Activated naive CD4-positive, alpha-beta T cell treated with anti-CD3 and anti-CD28 coated beads, Interleukin-2, amount 50 U/mL, for 24 hours (primary cell): ENCODE data around the gene SIK1.

Source experiments
- H3K27ac Mint-ChIP-seq: one replicate; pipeline ENCODE4 v1.8.0; 2021; ENCODE audit warnings: mild to moderate bottlenecking, mixed read lengths
- H3K27me3 Mint-ChIP-seq: one replicate; pipeline ENCODE4 v1.8.0; 2021; ENCODE audit warnings: mixed read lengths
- H3K36me3 Mint-ChIP-seq: one replicate; pipeline ENCODE4 v1.8.0; 2021; ENCODE audit warnings: mixed read lengths
- H3K4me1 Mint-ChIP-seq: one replicate; pipeline ENCODE4 v1.8.0; 2021; ENCODE audit warnings: mixed read lengths
- H3K4me3 Mint-ChIP-seq: one replicate; pipeline ENCODE4 v1.8.0; 2021; ENCODE audit warnings: mild to moderate bottlenecking, mixed read lengths
- H3K9me3 Mint-ChIP-seq: one replicate; pipeline ENCODE4 v1.8.0; 2021; ENCODE audit warnings: mixed read lengths

SIK1 gene

GRCh38 chr21:43375837-43376477, 51.0 kb downstream of the SIK1 start:
- no peaks in the 10 kb centered on the region for H3K4me1 Mint-ChIP-seq
- H3K27me3 Mint-ChIP-seq: no peaks in the 10 kb centered on the region
- H3K9me3 Mint-ChIP-seq: no peaks in the 10 kb centered on the region
- no peaks in the 10 kb centered on the region for H3K36me3 Mint-ChIP-seq
- H3K27ac Mint-ChIP-seq: no peak overlapping the region
- H3K4me3 Mint-ChIP-seq: no peak overlapping the region

DNA sequence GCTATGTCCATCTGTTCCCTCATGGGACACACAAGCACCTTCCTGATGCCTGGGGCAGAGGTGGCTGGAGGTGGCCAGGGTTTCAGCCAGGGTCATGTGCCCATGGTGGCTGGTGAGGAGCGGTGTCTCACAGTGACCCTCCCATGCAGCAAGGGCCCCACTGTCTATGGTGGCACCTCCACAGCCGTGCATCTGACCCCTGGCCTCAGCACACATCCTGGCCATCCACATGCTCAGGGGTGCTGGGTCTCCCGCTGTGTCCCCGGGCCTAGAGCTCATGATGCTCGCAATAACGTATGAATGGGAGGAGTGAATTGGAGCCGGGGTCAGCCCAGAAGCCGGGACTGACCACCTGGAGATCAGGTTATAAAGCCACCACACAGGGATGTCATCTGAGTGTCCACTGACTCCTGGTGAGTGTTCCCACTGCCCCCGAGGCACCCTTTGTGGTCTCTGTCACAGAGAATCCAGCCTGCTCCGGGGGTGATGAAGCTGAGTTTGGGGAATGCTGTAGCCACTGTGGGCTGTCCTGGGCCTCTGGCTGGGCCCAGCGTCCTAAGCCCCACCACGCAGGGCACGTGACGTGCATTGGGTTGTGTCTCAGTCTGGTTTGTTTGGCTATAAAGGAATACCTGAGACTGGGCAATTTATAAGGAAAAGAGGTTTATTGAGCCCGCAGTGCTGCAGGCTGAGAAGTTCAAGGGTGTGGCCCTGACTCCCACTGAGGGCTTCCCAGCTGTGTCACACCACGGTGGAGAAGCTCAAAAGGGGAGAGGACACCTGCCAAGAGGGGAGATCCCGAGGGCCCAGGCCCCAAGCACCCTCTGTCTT, 51.7 kb downstream of the SIK1 start:
- Mint-ChIP-seq H3K27me3 (no peaks in the 10 kb centered on the region), H3K36me3 (no peaks in the 10 kb centered on the region), H3K4me3 (no peak overlapping the region), H3K27ac (no peak overlapping the region), H3K9me3 (no peaks in the 10 kb centered on the region), H3K4me1 (no peaks in the 10 kb centered on the region)

- Mint-ChIP-seq H3K27ac (no peak overlapping the region), H3K27me3 (no peaks in the 10 kb centered on the region), H3K4me3 (no peak overlapping the region), H3K9me3 (no peaks in the 10 kb centered on the region), H3K4me1 (no peaks in the 10 kb centered on the region), H3K36me3 (no peaks in the 10 kb centered on the region)
These were observed 52.6 kb downstream of the SIK1 start for GRCh38 chr21:43374228-43374885.

DNA sequence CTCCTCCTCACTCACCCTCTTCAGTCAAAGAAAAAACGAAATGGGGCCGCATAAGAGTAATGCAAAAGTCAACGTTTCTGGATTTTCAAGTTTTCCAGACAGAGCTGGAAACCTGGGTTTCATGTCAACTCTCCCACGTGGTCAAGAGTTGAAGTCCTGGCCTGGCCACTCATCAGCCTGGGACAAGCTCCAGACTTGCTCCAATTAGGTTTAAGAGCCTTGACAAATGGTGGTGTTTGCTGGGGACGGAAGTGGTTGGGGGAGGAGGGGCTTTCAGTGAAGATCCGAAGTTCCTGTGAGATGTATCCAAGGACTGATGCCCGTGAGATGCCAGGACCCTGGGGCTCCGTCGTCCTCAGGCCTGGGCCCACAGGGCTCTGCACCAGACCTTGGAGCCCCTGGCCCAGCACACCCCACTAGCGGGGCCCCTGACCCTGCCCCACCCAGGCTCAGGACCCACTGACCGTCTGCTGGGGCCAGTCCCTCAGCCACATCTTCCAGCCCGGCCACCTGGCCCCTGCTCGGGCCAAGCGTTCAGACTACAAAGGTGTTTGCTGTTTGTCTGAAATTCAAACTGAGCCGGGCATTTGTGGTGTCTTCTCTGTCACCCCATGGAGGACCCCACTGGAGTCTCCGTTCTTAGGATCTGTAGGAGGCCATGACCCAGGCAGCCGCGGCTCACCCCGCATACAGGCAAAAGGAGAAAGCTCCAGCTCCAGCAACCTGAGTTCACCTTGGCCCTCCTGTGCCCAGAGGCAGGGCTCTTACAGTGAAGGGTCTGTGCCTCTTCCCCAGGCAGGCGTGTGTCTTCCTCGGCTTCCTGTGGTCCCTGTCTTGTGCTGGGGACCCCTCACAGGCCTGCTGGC, 53.3 kb downstream of the SIK1 start:
- Mint-ChIP-seq H3K4me1 (no peaks in the 10 kb centered on the region), H3K4me3 (no peak overlapping the region), H3K27ac (no peak overlapping the region), H3K36me3 (no peaks in the 10 kb centered on the region), H3K9me3 (no peaks in the 10 kb centered on the region), H3K27me3 (no peaks in the 10 kb centered on the region)

GRCh38 chr21:43372663-43373361, 54.1 kb downstream of the SIK1 start:
- Mint-ChIP-seq H3K36me3 (no peaks in the 10 kb centered on the region), H3K27me3 (no peaks in the 10 kb centered on the region), H3K9me3 (no peaks in the 10 kb centered on the region), H3K4me1 (no peaks in the 10 kb centered on the region), H3K4me3 (no peak overlapping the region), H3K27ac (no peak overlapping the region)

DNA sequence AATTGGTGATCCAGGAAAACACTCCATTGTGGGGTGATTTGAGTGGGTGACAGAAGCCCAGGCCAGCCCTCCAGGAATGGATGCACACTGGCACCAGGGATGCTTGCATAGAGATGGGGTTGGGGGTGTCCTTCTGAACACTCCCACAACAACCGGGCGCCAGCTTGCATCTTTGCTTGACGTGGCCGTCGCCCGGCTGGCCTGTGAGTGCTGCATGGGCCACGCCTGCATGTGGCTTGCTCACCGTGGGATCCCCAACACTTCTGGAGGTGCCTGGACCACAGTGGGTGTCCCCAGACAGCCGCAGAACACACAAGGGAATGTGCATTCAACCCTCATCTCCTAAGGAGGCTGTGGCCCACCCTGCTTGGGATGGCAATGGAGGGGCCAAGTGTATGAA, 55.1 kb downstream of the SIK1 start:
- H3K4me3 Mint-ChIP-seq: no peak overlapping the region
- no peaks in the 10 kb centered on the region for H3K4me1 Mint-ChIP-seq
- H3K9me3 Mint-ChIP-seq: no peaks in the 10 kb centered on the region
- H3K27me3 Mint-ChIP-seq: no peaks in the 10 kb centered on the region
- H3K36me3 Mint-ChIP-seq: no peaks in the 10 kb centered on the region
- H3K27ac Mint-ChIP-seq: no peak overlapping the region

GRCh38 chr21:43370888-43371570, 55.9 kb downstream of the SIK1 start:
- H3K4me3 Mint-ChIP-seq: no peak overlapping the region
- no peak overlapping the region for H3K27ac Mint-ChIP-seq
- H3K9me3 Mint-ChIP-seq: no peaks in the 10 kb centered on the region
- no peaks in the 10 kb centered on the region for H3K27me3 Mint-ChIP-seq
- H3K4me1 Mint-ChIP-seq: no peaks in the 10 kb centered on the region
- no peaks in the 10 kb centered on the region for H3K36me3 Mint-ChIP-seq

GRCh38 chr21:43370091-43370658, 56.8 kb downstream of the SIK1 start:
- Mint-ChIP-seq H3K27me3 (no peaks in the 10 kb centered on the region), H3K4me3 (no peak overlapping the region), H3K27ac (no peak overlapping the region)

GRCh38 chr21:43369596-43370090, 57.3 kb downstream of the SIK1 start:
- Mint-ChIP-seq H3K36me3 (no peaks in the 10 kb centered on the region), H3K4me3 (no peak overlapping the region), H3K27ac (no peak overlapping the region)

More at GRCh38 chr21:43370091-43370658, 56.8 kb downstream of the SIK1 start:
- H3K9me3 Mint-ChIP-seq: no peaks in the 10 kb centered on the region
- no peaks in the 10 kb centered on the region for H3K4me1 Mint-ChIP-seq
- no peaks in the 10 kb centered on the region for H3K36me3 Mint-ChIP-seq

DNA sequence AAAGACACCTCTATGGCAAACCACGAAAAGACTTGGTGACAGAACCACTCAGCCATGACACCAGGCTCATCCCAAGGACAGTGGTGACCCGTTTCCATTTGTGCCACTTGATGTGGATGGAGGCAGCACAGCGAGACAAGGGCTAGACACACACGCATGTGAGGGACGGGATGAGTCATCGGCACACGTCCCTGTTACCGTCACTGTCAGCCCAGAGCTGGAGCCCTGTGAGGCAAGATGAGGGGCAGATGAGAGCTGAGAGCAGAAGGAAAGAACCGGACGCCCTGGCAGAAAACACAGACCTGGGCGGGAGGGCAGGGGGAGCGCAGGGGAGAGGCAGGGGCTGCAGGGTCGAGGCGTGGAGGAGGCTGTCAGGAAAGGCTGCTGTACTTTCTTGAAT, 57.8 kb downstream of the SIK1 start:
- H3K4me1 Mint-ChIP-seq: no peaks in the 10 kb centered on the region
- H3K4me3 Mint-ChIP-seq: no peak overlapping the region
- H3K27ac Mint-ChIP-seq: no peak overlapping the region
- H3K36me3 Mint-ChIP-seq: no peaks in the 10 kb centered on the region
- no peaks in the 10 kb centered on the region for H3K27me3 Mint-ChIP-seq
- H3K9me3 Mint-ChIP-seq: no peaks in the 10 kb centered on the region

More at GRCh38 chr21:43369596-43370090, 57.3 kb downstream of the SIK1 start:
- Mint-ChIP-seq H3K4me1 (no peaks in the 10 kb centered on the region), H3K27me3 (no peaks in the 10 kb centered on the region), H3K9me3 (no peaks in the 10 kb centered on the region)

- no peak overlapping the region for H3K27ac Mint-ChIP-seq
- H3K27me3 Mint-ChIP-seq: no peaks in the 10 kb centered on the region
- no peaks in the 10 kb centered on the region for H3K4me1 Mint-ChIP-seq
- no peak overlapping the region for H3K4me3 Mint-ChIP-seq
- H3K36me3 Mint-ChIP-seq: no peaks in the 10 kb centered on the region
- no peaks in the 10 kb centered on the region for H3K9me3 Mint-ChIP-seq
These were observed 58.2 kb downstream of the SIK1 start for GRCh38 chr21:43368685-43369084.

DNA sequence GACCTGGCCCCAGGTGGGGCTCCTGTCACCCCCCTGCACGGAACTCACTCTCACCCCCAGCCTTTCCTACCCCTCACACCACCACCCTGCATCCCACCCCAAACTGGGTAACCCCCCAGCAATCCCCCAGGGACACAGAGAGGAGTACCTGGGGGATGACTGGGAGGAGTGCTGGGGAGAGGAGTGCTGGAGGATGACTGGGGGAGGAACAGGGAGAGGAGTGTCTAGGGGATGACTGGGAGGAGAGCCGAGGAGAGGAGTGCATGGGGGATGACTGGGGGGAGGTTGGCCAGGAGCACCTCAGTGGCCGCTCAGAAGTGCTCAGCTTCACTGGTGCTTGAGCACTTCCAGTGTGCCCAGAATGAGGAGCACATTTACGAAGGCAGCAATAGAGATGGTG, 59.1 kb downstream of the SIK1 start:
- H3K9me3 Mint-ChIP-seq: no peaks in the 10 kb centered on the region
- H3K27ac Mint-ChIP-seq: no peak overlapping the region
- H3K27me3 Mint-ChIP-seq: no peaks in the 10 kb centered on the region
- H3K4me1 Mint-ChIP-seq: peaks cover 6% of the 10 kb centered on the region
- H3K4me3 Mint-ChIP-seq: no peak overlapping the region
- no peaks in the 10 kb centered on the region for H3K36me3 Mint-ChIP-seq

- Mint-ChIP-seq H3K4me3 (no peak overlapping the region), H3K27ac (no peak overlapping the region), H3K36me3 (no peaks in the 10 kb centered on the region), H3K27me3 (no peaks in the 10 kb centered on the region), H3K9me3 (no peaks in the 10 kb centered on the region), H3K4me1 (peaks cover 12% of the 10 kb centered on the region)
These were observed 59.6 kb downstream of the SIK1 start for GRCh38 chr21:43367296-43367695.

DNA sequence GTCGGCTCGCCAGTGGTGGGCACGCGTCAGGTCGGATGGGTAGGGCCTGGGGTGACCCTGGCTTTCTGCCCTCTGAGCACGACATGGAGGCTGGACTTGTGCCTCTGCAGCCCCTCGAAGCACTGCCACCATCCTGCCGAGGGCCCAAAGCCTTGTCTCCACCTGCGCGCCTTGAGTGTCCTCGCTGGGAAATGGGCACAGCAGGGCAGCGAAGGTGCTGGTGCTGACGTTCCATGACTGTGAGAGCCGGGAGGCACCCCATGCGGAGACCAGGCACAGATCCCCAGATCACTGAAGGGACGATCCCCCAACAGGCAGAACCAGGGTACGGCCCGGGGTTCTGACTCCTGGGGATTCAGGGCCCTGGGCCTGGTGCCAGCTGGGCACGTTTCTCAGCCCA, 60.3 kb downstream of the SIK1 start:
- Mint-ChIP-seq H3K9me3 (no peaks in the 10 kb centered on the region), H3K27ac (no peak overlapping the region), H3K4me1 (peaks cover 17% of the 10 kb centered on the region), H3K36me3 (no peaks in the 10 kb centered on the region), H3K27me3 (no peaks in the 10 kb centered on the region), H3K4me3 (no peak overlapping the region)
